PC-9 (cell line): ENCODE data around the gene TMEM225B. TPM values are rescaled to one million over a fixed set of nuclear protein-coding genes. Genes with fewer than 3 reads are reported as not detected.
"Not testable (repeated sequence)": the region's sequence is repeated elsewhere in the genome, so short reads cannot be mapped to it uniquely, and the experiment has no call there.

Experiments
- BruUV-seq: library from RNA; stranded (reverse); fragments of 400-500 nt; replicated peaks from 2 replicates; lab custom pipeline; 2021; lab: Mats Ljungman, UMichigan
- CTCF ChIA-PET: fragments of 300-600 bp; sonication (Branson Sonifier 250); formaldehyde crosslinking; loops from one replicate; lab custom pipeline; 2022; ENCODE audit warnings: antibody characterized with exemption; lab: Charles Lee
- POLR2A ChIA-PET: fragments of 300-600 bp; sonication (Branson Sonifier 250); formaldehyde crosslinking; loops from one replicate; lab custom pipeline; 2022; ENCODE audit warnings: antibody characterized with exemption; ENCODE audit not compliant: unreplicated experiment; lab: Charles Lee
- DNase-seq, 2 experiments: peaks; one replicate each; pipeline versions ENCODE4 v3.0.0 to v3.0.0-alpha.2; 2015 to 2022; ENCODE audit warnings: mixed read lengths in 1 of 2
- H2AFZ ChIP-seq: fragments of 200-600 bp; sonication (generic); 2 replicates; pipeline ENCODE4 v1.8.1; 2017; ENCODE audit warnings: antibody characterized with exemption
- H3F3A ChIP-seq: fragments of 200-600 bp; sonication (generic); 2 replicates; pipeline ENCODE4 v1.8.1; 2017; ENCODE audit warnings: antibody characterized with exemption, mild to moderate bottlenecking, low read depth; ENCODE audit not compliant: insufficient read depth
- H3K27ac ChIP-seq: fragments of 200-600 bp; sonication (generic); 2 replicates; pipeline ENCODE4 v1.6.1; 2016; ENCODE audit warnings: mixed run types
- H3K27me3 ChIP-seq: fragments of 200-600 bp; sonication (generic); 2 replicates; pipeline ENCODE4 v1.6.1; 2016; ENCODE audit warnings: low read depth, mixed run types; ENCODE audit not compliant: insufficient read depth
- H3K36me3 ChIP-seq: fragments of 200-600 bp; sonication (generic); 2 replicates; pipeline ENCODE4 v1.6.1; 2016; ENCODE audit warnings: low read depth, mixed run types
- H3K4me1 ChIP-seq: fragments of 200-600 bp; sonication (generic); replicated peaks from 2 replicates; pipeline ENCODE4 v1.6.1; 2016; ENCODE audit warnings: mixed run types; ENCODE audit not compliant: insufficient read depth
- H3K4me2 ChIP-seq: fragments of 200-600 bp; sonication (generic); 2 replicates; pipeline ENCODE4 v1.6.1; 2017; ENCODE audit warnings: mixed run types
- H3K4me3 ChIP-seq: fragments of 200-600 bp; sonication (generic); 2 replicates; pipeline ENCODE4 v1.6.1; 2016; ENCODE audit warnings: mixed run types
- H3K79me2 ChIP-seq: fragments of 200-600 bp; sonication (generic); 2 replicates; pipeline ENCODE4 v1.6.1; 2017; ENCODE audit warnings: low read depth, mixed run types
- H3K9me2 ChIP-seq: fragments of 200-600 bp; sonication (generic); 2 replicates; pipeline ENCODE4 v1.8.1; 2017; ENCODE audit warnings: mild to moderate bottlenecking; ENCODE audit not compliant: insufficient read depth
- H3K9me3 ChIP-seq: fragments of 200-600 bp; sonication (generic); 2 replicates; pipeline ENCODE4 v1.8.1; 2016; ENCODE audit warnings: low read depth; ENCODE audit not compliant: insufficient read depth
- H4K20me1 ChIP-seq: fragments of 200-600 bp; sonication (generic); 2 replicates; pipeline ENCODE4 v1.8.1; 2017; ENCODE audit not compliant: insufficient read depth
- EZH2 ChIP-seq: fragments of 200-600 bp; sonication (generic); IDR thresholded peaks from 2 replicates; pipeline ENCODE4 v1.8.0; 2017; ENCODE audit warnings: antibody characterized with exemption, low read depth
- intact Hi-C: fragments of 100-400 bp; cut with micrococcal nuclease; formaldehyde crosslinking; loops from one replicate; pipeline ENCODE4 v1.10.0; 2022; ENCODE audit not compliant: unreplicated experiment
- total RNA-seq: library from RNA; stranded (reverse); gene quantifications from 2 replicates; pipeline ENCODE4 v1.2.3, GENCODE V29; 2021
- TF ChIP-seq, protein P1 (sequence below): fragments of 200-600 bp; sonication (generic); conservative IDR thresholded peaks from 2 replicates; pipeline ENCODE4 v1.6.1; 2017; ENCODE audit warnings: mixed run types, antibody characterized with exemption, mild to moderate bottlenecking, moderate library complexity

The TMEM225B gene
- total RNA-seq, 1 experiment from 2014 or later = 1.5 TPM

DNA sequence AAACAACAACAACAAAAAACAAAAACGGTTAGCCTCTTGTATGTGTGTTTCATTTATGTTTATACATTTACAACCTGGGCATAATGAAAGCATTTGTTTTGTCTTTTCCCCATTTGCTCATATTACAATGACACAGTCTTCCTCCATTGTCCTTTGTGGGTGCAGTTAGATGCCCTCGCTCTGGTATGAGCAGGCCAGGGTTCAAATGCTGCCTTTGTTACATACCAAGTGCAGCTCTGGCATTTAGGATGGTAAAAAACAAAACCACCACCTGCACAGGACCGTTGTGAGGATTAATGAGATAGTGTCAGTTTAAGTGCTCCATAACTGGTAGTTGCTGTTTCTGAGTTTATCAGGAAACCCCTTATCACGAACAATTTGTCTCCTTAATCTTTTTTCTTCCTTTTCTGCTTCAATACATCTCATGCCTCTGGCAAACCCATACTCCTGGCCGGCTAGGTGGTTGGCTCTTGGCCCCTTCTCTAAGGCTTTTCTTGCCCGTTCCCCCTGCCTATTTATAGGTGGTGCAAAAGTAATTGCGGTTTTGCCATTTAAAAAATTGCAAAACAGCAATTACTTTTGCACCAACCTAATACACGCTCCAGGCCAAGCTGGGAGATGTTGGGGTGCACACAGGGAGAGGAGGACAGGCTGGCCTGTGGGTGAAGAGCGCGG is 18.6 kb upstream of the TMEM225B start:
- no TSS peak for BruUV-seq

DNA sequence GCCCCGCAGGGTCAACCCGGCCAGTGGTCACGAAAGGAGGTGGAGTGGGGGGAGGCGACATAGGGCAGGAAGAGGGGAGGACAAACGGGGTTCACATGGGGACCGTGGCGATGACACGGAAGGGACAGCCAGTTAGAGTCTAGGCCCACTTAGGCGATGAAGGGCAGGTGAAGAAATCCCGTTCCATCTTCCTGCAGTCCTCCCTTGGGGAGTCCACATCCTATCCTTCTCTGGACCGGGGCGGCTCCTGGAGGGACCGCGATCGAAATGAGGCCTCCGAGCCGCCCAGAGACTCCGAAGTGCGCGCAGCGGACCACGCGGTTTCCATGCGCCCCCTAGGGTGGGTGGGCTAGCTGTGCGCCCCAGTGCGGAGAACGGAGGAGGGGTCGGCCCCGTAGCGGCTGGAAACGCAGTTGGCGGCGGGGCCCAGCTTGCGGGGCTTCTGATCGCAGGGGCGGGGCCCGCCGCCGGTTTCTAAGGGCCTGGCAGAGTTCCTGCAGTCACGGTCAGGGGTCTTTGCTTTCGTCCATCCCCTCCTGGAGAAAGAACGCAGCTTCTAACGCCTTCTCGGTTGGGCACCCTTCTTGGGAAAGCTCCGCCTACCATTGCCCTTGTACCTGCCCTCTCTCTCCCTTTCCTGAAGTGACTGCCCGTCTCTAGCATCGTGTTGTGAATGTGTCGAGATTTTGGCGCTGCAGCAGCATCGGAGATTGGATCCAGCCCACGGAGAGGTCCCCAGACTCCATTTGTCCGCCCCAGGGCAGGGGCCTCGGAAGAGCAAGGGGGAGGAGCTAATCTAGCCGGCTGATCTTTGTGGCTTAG is 17.9 kb upstream of the TMEM225B start:
- Histone ChIP-seq H3K4me3 (no peak overlapping the region), H2AFZ (no peak overlapping the region)
- no TSS peak for BruUV-seq

More for the DNA sequence above, 18.6 kb upstream of the TMEM225B start:
- ChIA-PET CTCF (no interaction called here), POLR2A (no interaction called here)
- TF ChIP-seq, protein P1, sequence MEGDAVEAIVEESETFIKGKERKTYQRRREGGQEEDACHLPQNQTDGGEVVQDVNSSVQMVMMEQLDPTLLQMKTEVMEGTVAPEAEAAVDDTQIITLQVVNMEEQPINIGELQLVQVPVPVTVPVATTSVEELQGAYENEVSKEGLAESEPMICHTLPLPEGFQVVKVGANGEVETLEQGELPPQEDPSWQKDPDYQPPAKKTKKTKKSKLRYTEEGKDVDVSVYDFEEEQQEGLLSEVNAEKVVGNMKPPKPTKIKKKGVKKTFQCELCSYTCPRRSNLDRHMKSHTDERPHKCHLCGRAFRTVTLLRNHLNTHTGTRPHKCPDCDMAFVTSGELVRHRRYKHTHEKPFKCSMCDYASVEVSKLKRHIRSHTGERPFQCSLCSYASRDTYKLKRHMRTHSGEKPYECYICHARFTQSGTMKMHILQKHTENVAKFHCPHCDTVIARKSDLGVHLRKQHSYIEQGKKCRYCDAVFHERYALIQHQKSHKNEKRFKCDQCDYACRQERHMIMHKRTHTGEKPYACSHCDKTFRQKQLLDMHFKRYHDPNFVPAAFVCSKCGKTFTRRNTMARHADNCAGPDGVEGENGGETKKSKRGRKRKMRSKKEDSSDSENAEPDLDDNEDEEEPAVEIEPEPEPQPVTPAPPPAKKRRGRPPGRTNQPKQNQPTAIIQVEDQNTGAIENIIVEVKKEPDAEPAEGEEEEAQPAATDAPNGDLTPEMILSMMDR = no peak
- TF ChIP-seq EZH2 = no peak
- Histone ChIP-seq H3K4me3 (no peak overlapping the region), H3K79me2 (no peaks in the 10 kb centered on the region), H3K9me3 (no peaks in the 10 kb centered on the region), H3K27ac (no peak overlapping the region), H3K9me2 (no peaks in the 10 kb centered on the region), H3F3A (no peaks in the 10 kb centered on the region; the same call in 1 of the 2 replicates), H3K4me1 (no peaks in the 10 kb centered on the region), H3K4me2 (no peak overlapping the region), H3K36me3 (no peaks in the 10 kb centered on the region), H2AFZ (no peak overlapping the region), H4K20me1 (no peaks in the 10 kb centered on the region), H3K27me3 (peaks cover 18% of the 10 kb centered on the region; the same call in 1 of the 2 replicates)
- no peak for DNase-seq
- intact Hi-C loops = no loop called here

DNA sequence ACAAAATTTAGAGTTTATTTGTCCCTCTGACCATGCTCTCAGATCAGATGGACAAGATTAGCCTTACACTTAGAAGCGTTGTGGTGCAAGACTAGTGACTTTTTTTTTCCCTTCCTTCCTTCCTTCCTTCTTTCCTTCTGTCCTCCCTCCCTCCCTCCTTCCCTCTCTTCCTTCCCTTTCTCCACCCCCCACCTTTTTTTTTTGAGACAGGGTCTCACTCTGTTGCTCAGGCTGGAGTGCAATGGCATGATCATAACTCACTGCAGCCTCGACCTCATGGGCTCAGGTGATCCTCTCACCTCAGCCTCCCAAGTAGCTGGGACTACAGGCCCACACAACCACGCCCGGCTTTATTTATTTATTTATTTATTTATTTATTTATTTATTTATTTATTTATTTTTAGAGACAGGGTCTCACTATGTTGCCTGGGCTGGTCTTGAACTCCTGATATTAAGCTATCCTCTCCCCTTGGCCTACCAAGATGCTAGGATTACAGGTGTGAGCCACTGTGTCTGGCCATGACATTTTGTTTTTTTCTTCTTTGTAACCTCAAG is 17.2 kb upstream of the TMEM225B start:
- intact Hi-C loops, H3F3A ChIP-seq, H4K20me1 ChIP-seq, H3K4me1 ChIP-seq, H3K9me3 ChIP-seq, H3K36me3 ChIP-seq, BruUV-seq, H3K27ac ChIP-seq, H3K9me2 ChIP-seq, CTCF ChIA-PET, H3K4me3 ChIP-seq, H3K4me2 ChIP-seq, DNase-seq, H2AFZ ChIP-seq, H3K79me2 ChIP-seq: not testable (repeated sequence)
- POLR2A ChIA-PET = interaction anchor here (0.7 kb wide), 1 partner anchor 374 kb away, joined by 10 read pairs; no protein-coding TSS in a partner anchor
- H3K27me3 ChIP-seq = peaks cover 27% of the 10 kb centered on the region; the same call in 1 of the 2 replicates

More for the DNA sequence above, 17.9 kb upstream of the TMEM225B start:
- no peak overlapping the region for H3K4me2 ChIP-seq
- H3F3A ChIP-seq = no peaks in the 10 kb centered on the region; the same call in 1 of the 2 replicates
- no peaks in the 10 kb centered on the region for H3K9me3 ChIP-seq
- no peaks in the 10 kb centered on the region for H3K36me3 ChIP-seq
- no peaks in the 10 kb centered on the region for H3K79me2 ChIP-seq
- H3K27ac ChIP-seq = no peak overlapping the region
- TF ChIP-seq, protein P1 = no peak
- TF ChIP-seq EZH2 = no peak
- ChIA-PET POLR2A (no interaction called here), CTCF (no interaction called here)
- peaks cover 25% of the 10 kb centered on the region; the same call in 1 of the 2 replicates for H3K27me3 ChIP-seq
- intact Hi-C loops = no loop called here
- no peaks in the 10 kb centered on the region for H3K4me1 ChIP-seq
- DNase-seq = no peak
- no peaks in the 10 kb centered on the region for H3K9me2 ChIP-seq
- H4K20me1 ChIP-seq = no peaks in the 10 kb centered on the region
